ENCODE results near the gene PTPRC. TPM values are rescaled to one million over a fixed set of nuclear protein-coding genes. Genes with fewer than 3 reads are reported as not detected.

PTPRC gene
- total and polyA plus RNA-seq, 2 experiments from 2014 or later = 0.66 to 0.86 TPM

DNA sequence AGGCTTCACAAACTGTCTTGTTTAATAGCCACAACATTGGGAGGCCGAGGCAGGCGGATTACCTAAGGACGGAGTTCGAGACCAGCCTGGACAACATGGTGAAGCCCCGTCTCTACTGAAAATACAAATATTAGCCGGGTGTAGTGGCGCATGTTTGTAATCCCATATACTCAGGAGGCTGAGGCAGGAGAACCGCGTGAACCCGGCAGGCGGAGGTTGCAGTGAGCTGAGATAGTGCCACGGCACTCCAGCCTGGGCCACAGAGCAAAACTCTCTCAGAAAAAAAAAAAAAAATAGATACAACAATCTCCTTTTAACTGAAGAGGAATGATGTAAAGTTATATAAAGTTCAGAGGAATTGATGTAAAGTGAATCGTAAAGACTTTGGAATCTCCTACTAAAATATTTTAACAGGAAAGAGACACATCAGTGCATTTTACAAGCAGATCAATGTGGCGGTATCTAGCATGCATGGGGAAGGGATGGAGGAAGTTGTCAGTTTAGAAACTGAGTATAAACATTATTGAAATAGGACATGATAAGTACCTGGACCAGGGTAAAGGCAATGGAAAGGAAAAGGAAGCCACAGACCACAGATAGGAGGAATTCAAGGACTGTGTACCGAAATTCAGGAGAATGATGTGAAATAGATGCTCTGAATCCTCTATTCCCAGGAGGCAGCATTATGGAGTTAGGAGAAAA lies 41.5 kb downstream of the PTPRC start:
- no peak overlapping the region for H3K4me2 ChIP-seq (ENCODE audit: unreplicated experiment)
- H3F3A ChIP-seq (ENCODE audit: insufficient read depth) = peaks cover 53% of the 10 kb centered on the region
- no peak for TF ChIP-seq EZH2 (IDR thresholded peaks at IDR 0.05; ENCODE audit: insufficient read depth, poor library complexity, severe bottlenecking)
- no peak for TF ChIP-seq EZH2phosphoT487 (IDR thresholded peaks at IDR 0.05; ENCODE audit: insufficient read depth, low read depth)
- no peaks in the 10 kb centered on the region for H4K20me1 ChIP-seq (ENCODE audit: insufficient read depth)
- H2AFZ ChIP-seq = no peak overlapping the region
- H3K9me2 ChIP-seq (ENCODE audit: insufficient read depth) = no peaks in the 10 kb centered on the region
- H3K36me3 ChIP-seq (ENCODE audit: low read depth) = no peaks in the 10 kb centered on the region
- no peaks in the 10 kb centered on the region for H3K9me3 ChIP-seq (ENCODE audit: low read depth)
- DNase-seq = no peak
- H3K27me3 ChIP-seq (replicated peaks; ENCODE audit: insufficient read depth) = no peaks in the 10 kb centered on the region
- H3K79me2 ChIP-seq (ENCODE audit: insufficient read depth) = no peaks in the 10 kb centered on the region
- H3K9ac ChIP-seq = no peak overlapping the region
- in situ Hi-C loops (cut with MboI) = loop anchor here (25.0 kb wide), 6 partner anchors 393 to 1168 kb away; partner anchors contain the start of genes C1orf53, LHX9 and NEK7
- peak overlapping the region; percentile 94 for H3K27ac ChIP-seq
- no peak overlapping the region for H3K4me3 ChIP-seq
- H3K4me1 ChIP-seq (ENCODE audit: insufficient read depth) = peaks cover 68% of the 10 kb centered on the region
- WGBS, 2 experiments (ENCODE audit: low coverage in 1 of 2, low lambda C conversion rate in 2 of 2, missing lambda C conversion rate in 2 of 2) = 92 to 96% methylated on average over 15 of the region's 15 CpGs

GRCh38 chr1:198681252-198681651 lies 42.4 kb downstream of the PTPRC start:
- TF ChIP-seq EZH2phosphoT487 (IDR thresholded peaks at IDR 0.05; ENCODE audit: insufficient read depth, low read depth) (no peak), EZH2 (IDR thresholded peaks at IDR 0.05; ENCODE audit: insufficient read depth, poor library complexity, severe bottlenecking) (no peak)
- DNase-seq = no peak

DNA sequence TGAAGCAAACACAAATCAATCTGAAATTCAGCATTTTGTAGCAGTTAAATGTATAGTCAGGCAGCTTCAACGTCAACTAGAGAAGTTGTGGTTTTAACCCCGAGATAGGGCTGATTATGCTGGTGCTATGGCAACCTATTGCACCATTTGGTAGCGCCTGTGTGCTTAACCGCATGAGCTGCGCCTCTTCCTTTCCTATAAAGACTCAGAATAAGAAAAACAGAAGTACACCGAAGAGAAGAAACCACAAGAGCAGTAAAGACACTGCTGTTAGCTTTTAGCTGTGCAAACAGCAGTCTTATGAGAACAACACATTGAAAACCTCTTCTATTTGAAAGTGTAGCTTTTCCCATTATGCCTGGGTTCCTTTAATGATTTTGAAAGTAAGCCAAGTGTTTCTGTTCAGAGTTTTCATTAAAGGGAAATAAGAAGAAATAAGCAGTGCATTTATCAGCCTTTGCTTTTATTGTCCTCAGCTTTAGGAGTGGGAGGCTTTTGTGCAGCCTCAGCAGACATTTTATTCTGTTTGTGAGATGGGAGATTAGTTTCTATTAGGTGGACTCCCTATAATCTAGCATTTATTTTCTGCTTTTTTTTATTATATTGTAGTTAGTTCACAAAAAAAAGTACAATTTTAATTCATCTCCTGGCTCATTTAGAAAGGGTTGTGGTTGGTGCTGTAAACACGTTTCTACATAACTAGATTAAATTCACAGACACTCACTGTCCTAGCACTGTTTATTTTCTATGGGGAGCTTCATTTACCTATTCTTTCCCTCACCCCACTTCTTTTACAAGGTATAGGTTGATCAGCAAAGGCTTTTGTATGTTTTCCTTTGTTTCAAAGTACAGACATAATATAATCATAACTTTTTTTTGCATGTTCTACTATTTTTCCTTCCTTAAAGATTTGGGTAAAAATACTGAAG lies 43.3 kb downstream of the PTPRC start:
- H2AFZ ChIP-seq = peak overlapping the region; percentile 49

More at GRCh38 chr1:198681252-198681651, 42.4 kb downstream of the PTPRC start:
- in situ Hi-C loops (cut with MboI) = loop anchor here (25.0 kb wide), 6 partner anchors 394 to 1169 kb away; partner anchors contain the start of genes C1orf53, LHX9 and NEK7
- no peaks in the 10 kb centered on the region for H3K9me3 ChIP-seq (ENCODE audit: low read depth)
- no peaks in the 10 kb centered on the region for H4K20me1 ChIP-seq (ENCODE audit: insufficient read depth)
- no peaks in the 10 kb centered on the region for H3K9me2 ChIP-seq (ENCODE audit: insufficient read depth)
- H3K4me1 ChIP-seq (ENCODE audit: insufficient read depth) = peaks cover 75% of the 10 kb centered on the region
- H3K27ac ChIP-seq = peak overlapping the region; percentile 94
- 35 to 39% methylated on average over 1 of the region's 1 CpG for WGBS, 2 experiments (ENCODE audit: low coverage in 1 of 2, low lambda C conversion rate in 2 of 2, missing lambda C conversion rate in 2 of 2)
- H3K4me2 ChIP-seq (ENCODE audit: unreplicated experiment) = peak overlapping the region; percentile 61
- no peaks in the 10 kb centered on the region for H3K27me3 ChIP-seq (replicated peaks; ENCODE audit: insufficient read depth)
- peak overlapping the region; percentile 74 for H3K9ac ChIP-seq
- peaks cover 53% of the 10 kb centered on the region for H3F3A ChIP-seq (ENCODE audit: insufficient read depth)
- H3K4me3 ChIP-seq = 0 out of 2 replicates have a peak overlapping the region, but pooled peaks have one; percentile 14
- H3K36me3 ChIP-seq (ENCODE audit: low read depth) = no peaks in the 10 kb centered on the region
- peak overlapping the region; percentile 49; the same call in 1 of the 2 replicates for H2AFZ ChIP-seq
- no peaks in the 10 kb centered on the region for H3K79me2 ChIP-seq (ENCODE audit: insufficient read depth)

GRCh38 chr1:198682850-198683249 lies 44.0 kb downstream of the PTPRC start:
- Histone ChIP-seq H4K20me1 (ENCODE audit: insufficient read depth) (no peaks in the 10 kb centered on the region), H2AFZ (peak overlapping the region; percentile 49), H3K27me3 (replicated peaks; ENCODE audit: insufficient read depth) (no peaks in the 10 kb centered on the region), H3K9me3 (ENCODE audit: low read depth) (no peaks in the 10 kb centered on the region), H3K9ac (peak overlapping the region; percentile 74), H3K9me2 (ENCODE audit: insufficient read depth) (no peaks in the 10 kb centered on the region), H3K4me2 (ENCODE audit: unreplicated experiment) (peak overlapping the region; percentile 61), H3K27ac (peak overlapping the region; percentile 94), H3F3A (ENCODE audit: insufficient read depth) (peaks cover 37% of the 10 kb centered on the region), H3K79me2 (ENCODE audit: insufficient read depth) (no peaks in the 10 kb centered on the region), H3K4me3 (0 out of 2 replicates have a peak overlapping the region, but pooled peaks have one; percentile 14), H3K4me1 (ENCODE audit: insufficient read depth) (peaks cover 62% of the 10 kb centered on the region), H3K36me3 (ENCODE audit: low read depth) (no peaks in the 10 kb centered on the region)
- 80% methylated on average over 2 of the region's 2 CpGs for WGBS, 2 experiments (ENCODE audit: low coverage in 1 of 2, low lambda C conversion rate in 2 of 2, missing lambda C conversion rate in 2 of 2)
- DNase-seq = no peak
- in situ Hi-C loops (cut with MboI) = loop anchor here (25.0 kb wide), 6 partner anchors 396 to 1171 kb away; partner anchors contain the start of genes C1orf53, LHX9 and NEK7
- TF ChIP-seq EZH2 (IDR thresholded peaks at IDR 0.05; ENCODE audit: insufficient read depth, poor library complexity, severe bottlenecking) (no peak), EZH2phosphoT487 (IDR thresholded peaks at IDR 0.05; ENCODE audit: insufficient read depth, low read depth) (no peak)

More for the DNA sequence above, 43.3 kb downstream of the PTPRC start:
- 8 to 9% methylated on average over 7 of the region's 7 CpGs for WGBS, 2 experiments (ENCODE audit: low coverage in 1 of 2, low lambda C conversion rate in 2 of 2, missing lambda C conversion rate in 2 of 2)
- TF ChIP-seq EZH2phosphoT487 (IDR thresholded peaks at IDR 0.05; ENCODE audit: insufficient read depth, low read depth) (no peak), EZH2 (IDR thresholded peaks at IDR 0.05; ENCODE audit: insufficient read depth, poor library complexity, severe bottlenecking) (no peak)
- no peaks in the 10 kb centered on the region for H4K20me1 ChIP-seq (ENCODE audit: insufficient read depth)
- no peaks in the 10 kb centered on the region for H3K79me2 ChIP-seq (ENCODE audit: insufficient read depth)
- H3K9ac ChIP-seq = peak overlapping the region; percentile 74
- in situ Hi-C loops (cut with MboI) = loop anchor here (25.0 kb wide), 6 partner anchors 395 to 1170 kb away; partner anchors contain the start of genes C1orf53, LHX9 and NEK7
- no peaks in the 10 kb centered on the region for H3K9me2 ChIP-seq (ENCODE audit: insufficient read depth)
- H3K4me2 ChIP-seq (ENCODE audit: unreplicated experiment) = peak overlapping the region; percentile 61
- H3K27ac ChIP-seq = peak overlapping the region; percentile 94
- H3K27me3 ChIP-seq (replicated peaks; ENCODE audit: insufficient read depth) = no peaks in the 10 kb centered on the region
- peaks cover 70% of the 10 kb centered on the region for H3K4me1 ChIP-seq (ENCODE audit: insufficient read depth)
- H3K4me3 ChIP-seq = peak overlapping the region; percentile 14
- H3K9me3 ChIP-seq (ENCODE audit: low read depth) = no peaks in the 10 kb centered on the region
- H3F3A ChIP-seq (ENCODE audit: insufficient read depth) = peaks cover 45% of the 10 kb centered on the region
- DNase-seq = peak; percentile 98
- H3K36me3 ChIP-seq (ENCODE audit: low read depth) = no peaks in the 10 kb centered on the region

Data from GM23248 (cell line).